Right lobe of liver (tissue), 4 donors: Measurements from ENCODE around the gene ICA1L.

Source experiments
- POLR2A ChIP-seq: fragments of 450-650 bp; IDR thresholded peaks from one replicate; pipeline ENCODE4 v1.6.1; 2017; ENCODE audit warnings: antibody characterized with exemption, mild to moderate bottlenecking
- TF ChIP-seq, protein P1 (sequence below), 4 donors: fragments of 200-600 bp in 3 of 4; fragments of 450-650 bp in 1 of 4; IDR thresholded peaks; one replicate each; pipeline versions ENCODE4 v1.5.1 to v1.8.0; 2016 to 2022; ENCODE audit warnings: antibody characterized with exemption in 4 of 4, mild to moderate bottlenecking in 2 of 4
- donor health status: DM: no; HTN: no; CAD: no.
- donor health status: DM: no; HTN: no; CAD: no.
- donor health status: DM: no; HTN: yes; CAD: no.

DNA sequence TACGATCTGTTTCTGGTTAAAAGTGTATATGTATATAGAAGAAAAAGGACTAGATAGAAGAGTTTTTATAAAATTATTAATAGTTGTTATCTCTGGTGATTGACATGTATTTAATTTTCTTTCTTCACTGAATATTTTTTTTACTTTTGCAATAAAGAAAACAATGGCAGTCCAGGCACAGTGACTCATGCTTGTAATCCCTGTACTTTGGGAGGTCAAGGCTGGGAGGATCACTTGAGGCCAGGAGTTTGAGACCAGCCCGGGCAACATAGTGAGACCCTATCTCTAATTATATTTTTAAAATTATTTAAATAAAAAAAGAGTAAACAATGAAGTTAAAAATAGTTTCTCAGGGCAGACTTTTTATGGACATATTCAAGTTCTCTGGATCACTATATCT, 122.1 kb downstream of the ICA1L start:
- TF ChIP-seq POLR2A, result no peak
- TF ChIP-seq, protein P1, sequence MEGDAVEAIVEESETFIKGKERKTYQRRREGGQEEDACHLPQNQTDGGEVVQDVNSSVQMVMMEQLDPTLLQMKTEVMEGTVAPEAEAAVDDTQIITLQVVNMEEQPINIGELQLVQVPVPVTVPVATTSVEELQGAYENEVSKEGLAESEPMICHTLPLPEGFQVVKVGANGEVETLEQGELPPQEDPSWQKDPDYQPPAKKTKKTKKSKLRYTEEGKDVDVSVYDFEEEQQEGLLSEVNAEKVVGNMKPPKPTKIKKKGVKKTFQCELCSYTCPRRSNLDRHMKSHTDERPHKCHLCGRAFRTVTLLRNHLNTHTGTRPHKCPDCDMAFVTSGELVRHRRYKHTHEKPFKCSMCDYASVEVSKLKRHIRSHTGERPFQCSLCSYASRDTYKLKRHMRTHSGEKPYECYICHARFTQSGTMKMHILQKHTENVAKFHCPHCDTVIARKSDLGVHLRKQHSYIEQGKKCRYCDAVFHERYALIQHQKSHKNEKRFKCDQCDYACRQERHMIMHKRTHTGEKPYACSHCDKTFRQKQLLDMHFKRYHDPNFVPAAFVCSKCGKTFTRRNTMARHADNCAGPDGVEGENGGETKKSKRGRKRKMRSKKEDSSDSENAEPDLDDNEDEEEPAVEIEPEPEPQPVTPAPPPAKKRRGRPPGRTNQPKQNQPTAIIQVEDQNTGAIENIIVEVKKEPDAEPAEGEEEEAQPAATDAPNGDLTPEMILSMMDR (IDR thresholded peaks at IDR 0.05), result no peak
